ENCODE measurements around the gene CENATAC. TPM values are rescaled to one million over a fixed set of nuclear protein-coding genes. Genes with fewer than 3 reads are reported as not detected.
"Not testable (repeated sequence)": the region's sequence is repeated elsewhere in the genome, so short reads cannot be mapped to it uniquely, and the experiment has no call there.

The CENATAC gene, protein sequence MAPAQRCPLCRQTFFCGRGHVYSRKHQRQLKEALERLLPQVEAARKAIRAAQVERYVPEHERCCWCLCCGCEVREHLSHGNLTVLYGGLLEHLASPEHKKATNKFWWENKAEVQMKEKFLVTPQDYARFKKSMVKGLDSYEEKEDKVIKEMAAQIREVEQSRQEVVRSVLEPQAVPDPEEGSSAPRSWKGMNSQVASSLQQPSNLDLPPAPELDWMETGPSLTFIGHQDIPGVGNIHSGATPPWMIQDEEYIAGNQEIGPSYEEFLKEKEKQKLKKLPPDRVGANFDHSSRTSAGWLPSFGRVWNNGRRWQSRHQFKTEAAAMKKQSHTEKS
- 9.7 and 21.6 TPM in 2 replicates for total RNA-seq

DNA sequence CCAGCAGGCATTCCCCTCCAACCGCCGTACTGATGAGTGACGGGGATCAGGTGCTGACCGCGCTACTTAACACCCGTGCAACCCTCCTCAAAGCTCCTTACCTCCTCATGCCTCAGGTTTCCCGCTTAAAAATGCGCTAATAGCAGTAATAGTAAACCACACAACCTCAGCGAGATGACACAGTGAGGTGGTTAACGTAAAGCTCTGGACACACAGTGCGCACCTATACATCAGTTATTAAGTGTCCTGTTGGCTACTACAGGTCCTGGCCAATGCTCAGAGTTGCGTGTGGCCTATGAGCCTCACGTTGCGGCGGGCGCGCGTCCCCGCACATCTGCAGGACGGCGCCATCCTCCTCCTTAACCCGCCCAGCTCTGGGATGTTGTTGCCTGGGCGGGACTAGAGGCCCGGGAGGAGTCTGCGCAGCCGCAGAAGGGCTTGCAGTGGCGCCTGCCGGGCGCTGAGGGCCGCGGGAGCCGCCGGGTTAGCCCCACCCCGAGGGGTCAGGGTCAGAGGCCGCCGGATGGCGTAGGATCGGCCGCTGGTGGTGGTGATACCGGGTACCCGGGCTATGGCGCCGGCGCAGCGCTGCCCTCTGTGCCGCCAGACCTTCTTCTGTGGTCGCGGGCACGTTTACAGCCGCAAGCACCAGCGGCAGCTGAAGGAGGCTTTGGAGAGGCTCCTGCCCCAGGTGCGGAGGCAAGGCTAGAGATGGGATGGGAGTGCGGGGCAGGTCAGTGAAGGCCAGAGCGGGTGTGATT lies at the start of gene CENATAC:
TSS of gene CENATAC (plus strand) at position 512 of the 761 bp plus-strand sequence. CDS start at position 572, 60 bp downstream.
- peak; percentile 91 for DNase-seq

- DNase-seq, result no peak
Observed at GRCh38 chr11:118953265-118953664, 44.7 kb upstream of the CENATAC start.

DNA sequence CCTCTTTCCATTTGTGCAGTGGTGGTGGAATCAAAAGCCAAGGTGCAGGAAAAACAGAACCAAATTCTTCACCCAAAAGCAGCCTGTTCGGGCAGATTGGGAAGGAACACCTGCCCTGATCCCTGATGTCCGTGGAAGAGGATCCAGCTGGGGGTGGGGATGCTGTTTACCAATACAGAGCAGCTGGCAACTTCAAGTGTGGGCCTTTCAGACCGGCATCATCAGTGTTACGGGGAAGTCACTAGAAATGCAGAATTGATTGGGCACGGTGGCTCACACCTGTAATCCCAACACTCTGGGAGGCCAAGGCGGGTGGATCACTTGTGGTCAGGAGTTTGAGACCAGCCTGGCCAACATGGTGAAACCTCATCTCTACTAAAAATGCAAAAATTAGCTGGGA lies 44.0 kb upstream of the CENATAC start:
- not testable (repeated sequence) for DNase-seq

GRCh38 chr11:118956094-118956846 lies 41.7 kb upstream of the CENATAC start, which contains the start of gene UPK2:
Gene UPK2, plus strand, starts transcription at chr11:118956298. Its CDS starts 53 bp downstream, at chr11:118956351.
- peak; percentile 90 for DNase-seq

DNA sequence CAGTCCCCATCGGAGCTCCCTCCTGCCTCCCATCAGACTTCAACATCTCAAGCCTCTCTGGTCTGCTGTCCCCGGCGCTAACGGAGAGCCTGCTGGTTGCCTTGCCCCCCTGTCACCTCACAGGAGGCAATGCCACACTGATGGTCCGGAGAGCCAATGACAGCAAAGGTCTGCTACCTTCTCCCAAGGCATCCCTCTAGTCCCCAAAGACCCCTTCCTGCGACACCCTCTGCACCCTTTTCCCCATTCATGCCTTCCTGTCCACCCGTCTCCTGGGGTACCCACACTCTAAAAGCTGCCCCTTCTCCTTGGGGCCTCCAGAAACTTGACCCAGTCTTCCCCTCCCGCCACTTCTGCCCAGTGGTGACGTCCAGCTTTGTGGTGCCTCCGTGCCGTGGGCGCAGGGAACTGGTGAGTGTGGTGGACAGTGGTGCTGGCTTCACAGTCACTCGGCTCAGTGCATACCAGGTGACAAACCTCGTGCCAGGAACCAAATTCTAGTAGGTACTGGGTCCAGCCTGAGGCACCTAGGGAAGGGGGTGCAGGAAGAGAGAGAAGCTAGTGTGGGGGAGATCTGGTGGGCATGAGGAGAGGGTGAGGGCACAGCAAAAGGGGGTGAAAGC lies 41.0 kb upstream of the CENATAC start:
- no peak for DNase-seq

GRCh38 chr11:118957549-118957948 lies 40.4 kb upstream of the CENATAC start:
- DNase-seq, result no peak

- no peak for DNase-seq
Observed at GRCh38 chr11:118957968-118958367, 40.0 kb upstream of the CENATAC start.

DNA sequence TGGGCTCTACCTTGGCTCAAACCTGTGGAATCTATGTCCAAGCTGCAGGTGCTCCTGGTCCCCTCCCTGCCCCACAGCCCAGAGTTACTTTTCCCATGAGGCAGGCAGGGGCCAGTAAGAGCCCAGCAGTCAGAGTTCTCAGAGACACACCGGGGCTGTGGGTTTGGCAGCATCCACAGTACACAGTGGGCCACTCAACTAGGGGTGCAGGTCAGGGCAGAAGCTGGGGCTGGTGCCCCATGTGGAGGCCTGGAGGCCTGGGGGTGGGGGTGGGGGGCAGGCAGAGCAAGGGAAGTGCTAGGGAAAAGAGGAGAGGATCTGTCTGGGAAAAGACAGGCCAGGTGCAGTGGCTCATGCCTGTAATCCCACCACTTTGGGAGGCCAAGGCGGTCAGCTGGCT lies 39.4 kb upstream of the CENATAC start:
- no peak for DNase-seq

GRCh38 chr11:118961189-118961588 lies 36.7 kb upstream of the CENATAC start:
- DNase-seq, result no peak

- DNase-seq, result no peak
Observed at GRCh38 chr11:118961591-118961990, 36.3 kb upstream of the CENATAC start.

DNA sequence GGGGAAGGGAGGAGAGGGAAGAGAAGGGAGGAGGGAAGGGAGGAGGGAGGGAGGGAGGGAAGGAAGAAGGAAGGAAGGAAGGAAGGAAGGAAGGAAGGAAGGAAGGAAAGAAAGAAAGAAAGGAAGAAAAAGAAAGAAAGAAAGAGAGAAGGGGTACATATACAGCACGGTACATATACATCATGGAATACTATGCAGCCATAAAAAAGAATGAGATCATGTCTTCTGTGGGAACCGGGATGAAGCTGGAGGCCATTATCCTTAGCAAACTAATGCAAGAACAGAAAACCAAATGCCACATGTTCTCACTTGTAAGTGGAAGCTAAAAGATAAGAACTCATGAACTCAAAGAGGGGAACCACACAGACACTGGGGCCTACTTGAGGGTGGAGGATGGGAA lies 28.4 kb upstream of the CENATAC start:
- not testable (repeated sequence) for DNase-seq

GRCh38 chr11:118971646-118972045 lies 26.3 kb upstream of the CENATAC start, which contains the start of gene FOXR1:
Gene FOXR1, plus strand, starts transcription at chr11:118971761. Its CDS starts 171 bp downstream, at chr11:118971932.
- no peak for DNase-seq

- DNase-seq, result no peak
Observed at GRCh38 chr11:118973985-118974384, 24.0 kb upstream of the CENATAC start.

GRCh38 chr11:118975771-118976709 lies 21.9 kb upstream of the CENATAC start:
- DNase-seq, result no peak

DNA sequence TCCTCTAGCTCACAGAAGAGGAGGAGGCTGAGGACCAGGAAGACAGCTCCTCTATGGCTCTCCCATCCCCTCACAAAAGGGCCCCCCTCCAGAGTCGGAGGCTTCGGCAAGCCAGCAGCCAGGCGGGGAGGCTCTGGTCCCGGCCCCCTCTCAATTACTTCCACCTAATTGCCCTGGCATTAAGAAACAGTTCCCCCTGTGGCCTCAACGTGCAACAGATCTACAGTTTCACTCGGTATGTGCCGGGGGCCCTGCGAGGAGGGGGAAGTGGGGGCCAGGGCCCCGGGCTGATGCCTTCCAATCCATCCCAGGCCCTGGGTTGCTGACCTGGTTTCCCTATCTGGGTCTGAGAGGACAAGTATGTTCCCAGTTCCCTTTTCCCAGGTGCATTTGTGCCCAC lies 18.5 kb upstream of the CENATAC start:
- DNase-seq, result no peak

GRCh38 chr11:118980191-118980881 lies 17.6 kb upstream of the CENATAC start:
- DNase-seq, result peak; percentile 11

GRCh38 chr11:118984337-118984736 lies 13.6 kb upstream of the CENATAC start:
- DNase-seq, result not testable (repeated sequence)

- no peak for DNase-seq
Observed at GRCh38 chr11:118984825-118985224, 13.1 kb upstream of the CENATAC start.

GRCh38 chr11:118988280-118988679 lies 9.7 kb upstream of the CENATAC start:
- no peak for DNase-seq

DNA sequence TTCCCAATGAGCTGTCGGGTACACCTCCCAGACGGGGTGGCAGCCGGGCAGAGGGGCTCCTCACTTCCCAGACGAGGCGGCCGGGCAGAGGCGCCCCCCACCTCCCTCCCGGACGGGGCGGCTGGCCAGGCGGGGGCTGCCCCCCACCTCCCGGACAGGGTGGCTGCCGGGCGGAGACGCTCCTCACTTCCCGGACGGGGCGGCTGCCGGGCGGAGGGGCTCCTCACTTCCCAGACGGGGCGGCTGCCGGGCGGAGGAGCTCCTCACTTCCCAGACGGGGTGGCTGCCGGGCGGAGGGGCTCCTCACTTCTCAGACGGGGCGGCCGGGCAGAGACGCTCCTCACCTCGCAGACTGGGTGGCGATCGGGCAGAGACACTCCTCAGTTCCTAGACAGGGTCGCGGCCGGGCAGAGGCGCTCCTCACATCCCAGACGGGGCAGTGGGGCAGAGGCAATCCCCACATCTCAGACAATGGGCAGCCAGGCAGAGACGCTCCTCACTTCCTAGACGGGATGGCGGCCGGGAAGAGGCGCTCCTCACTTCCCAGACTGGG lies 6.4 kb upstream of the CENATAC start:
- DNase-seq, result not testable (repeated sequence)

All from dermis blood vessel endothelial cell (primary cell).